Endothelial cell of umbilical vein (primary cell): Measurements from ENCODE around the gene ERBB2. TPM values are rescaled to one million over a fixed set of nuclear protein-coding genes. Genes with fewer than 3 reads are reported as not detected.

Experiments used
- BruUV-seq: library from RNA; stranded (reverse); fragments of 400-500 nt; replicated peaks from 2 replicates; lab custom pipeline; 2021; lab: Mats Ljungman, UMichigan
- CTCF ChIA-PET: fragments of 300-600, 350-600 bp; sonication (Branson Sonifier 250); formaldehyde crosslinking; loops from one replicate; lab custom pipeline; 2021; ENCODE audit warnings: antibody characterized with exemption, inconsistent platforms; lab: Charles Lee
- POLR2A ChIA-PET: fragments of 300-600, 350-600 bp; sonication (Branson Sonifier 250); formaldehyde crosslinking; loops from one replicate; lab custom pipeline; 2021; ENCODE audit warnings: antibody characterized with exemption, inconsistent platforms; lab: Charles Lee
- DNase-seq: peaks from one replicate; pipeline ENCODE4 v3.0.0-alpha.2; 2011; ENCODE audit warnings: low read depth, low spot score
- FAIRE-seq: peaks from 2 replicates; lab custom pipeline; 2011; peaks lifted over from hg19 to GRCh38; lab: Jason Lieb, UNC
- H2AFZ ChIP-seq: 2 replicates; pipeline ENCODE4 v1.6.0; 2012; ENCODE audit warnings: low read depth, low read length, control low read depth, inconsistent platforms
- H3K27ac ChIP-seq: 2 replicates; pipeline ENCODE4 v1.5.1; 2011; ENCODE audit warnings: low read depth, mild to moderate bottlenecking, control low read depth, low read length, moderate library complexity; ENCODE audit not compliant: insufficient read depth
- H3K27me3 ChIP-seq, 2 experiments: 2 replicates each; pipeline versions ENCODE4 v1.6.0 to v1.6.1; 2011; ENCODE audit warnings: low read length in 2 of 2, mixed read lengths in 1 of 2; ENCODE audit not compliant: control insufficient read depth in 2 of 2, insufficient read depth in 2 of 2
- H3K36me3 ChIP-seq, 2 experiments: 2 replicates in 1 of 2; 3 replicates in 1 of 2; pipeline ENCODE4 v1.5.1; 2011; ENCODE audit warnings: low read length in 2 of 2, mild to moderate bottlenecking in 1 of 2, moderate library complexity in 1 of 2; ENCODE audit not compliant: control insufficient read depth in 2 of 2, insufficient read depth in 2 of 2; ENCODE audit errors: extremely low read depth in 1 of 2
- H3K4me1 ChIP-seq: 3 replicates; pipeline ENCODE4 v1.5.1; 2011; ENCODE audit warnings: mild to moderate bottlenecking, low read length; ENCODE audit not compliant: control insufficient read depth, insufficient read depth; ENCODE audit errors: extremely low read depth
- H3K4me2 ChIP-seq: 2 replicates; pipeline ENCODE4 v1.6.1; 2011; ENCODE audit warnings: low read length, control low read depth, mixed read lengths; ENCODE audit not compliant: insufficient read depth
- H3K4me3 ChIP-seq, 3 experiments: fragments of 200-600 bp in 1 of 3; sonication (generic), shearing (Covaris generic) in 1 of 3; replicated peaks in 1 of 3; 2 replicates each; pipeline ENCODE4 v1.5.1; 2011 to 2016; ENCODE audit warnings: control low read depth in 3 of 3, low read length in 3 of 3, mild to moderate bottlenecking in 2 of 3, inconsistent platforms in 1 of 3, low read depth in 1 of 3, moderate library complexity in 1 of 3; ENCODE audit not compliant: insufficient read depth in 1 of 3
- H3K79me2 ChIP-seq: 2 replicates; pipeline ENCODE4 v1.6.0; 2012; ENCODE audit warnings: low read length, inconsistent platforms; ENCODE audit not compliant: control insufficient read depth, insufficient read depth
- H3K9ac ChIP-seq: replicated peaks from 2 replicates; pipeline ENCODE3; 2011; ENCODE audit warnings: low read length, control low read depth; ENCODE audit not compliant: insufficient read depth; ENCODE audit errors: extremely low read depth
- H3K9me1 ChIP-seq: replicated peaks from 3 replicates; pipeline ENCODE4 v1.6.0; 2011; ENCODE audit warnings: mild to moderate bottlenecking, low read length; ENCODE audit not compliant: control insufficient read depth, insufficient read depth; ENCODE audit errors: extremely low read depth
- H3K9me3 ChIP-seq: replicated peaks from 2 replicates; pipeline ENCODE4 v1.5.1; 2012; ENCODE audit warnings: low read length, inconsistent platforms; ENCODE audit not compliant: control insufficient read depth, insufficient read depth
- H4K20me1 ChIP-seq: replicated peaks from 2 replicates; pipeline ENCODE3; 2011; ENCODE audit warnings: mild to moderate bottlenecking, low read length; ENCODE audit not compliant: control insufficient read depth, insufficient read depth; ENCODE audit errors: extremely low read depth
- EZH2 ChIP-seq: IDR thresholded peaks from 2 replicates; pipeline ENCODE4 v1.6.1; 2012; ENCODE audit warnings: borderline replicate concordance, low read depth, mild to moderate bottlenecking, moderate library complexity, low read length, inconsistent platforms; ENCODE audit not compliant: severe bottlenecking
- FOS ChIP-seq: IDR thresholded peaks from 2 replicates; pipeline ENCODE4 v1.6.1; 2011; ENCODE audit warnings: mild to moderate bottlenecking, low read length, moderate library complexity, borderline replicate concordance; ENCODE audit not compliant: insufficient read depth
- GATA2 ChIP-seq: IDR thresholded peaks from 2 replicates; pipeline ENCODE4 v1.7.0; 2011; ENCODE audit warnings: low read depth, mild to moderate bottlenecking, moderate library complexity, mixed read lengths, low read length; ENCODE audit not compliant: insufficient read length, insufficient read depth
- JUN ChIP-seq: IDR thresholded peaks from 2 replicates; pipeline ENCODE4 v1.6.1; 2011; ENCODE audit warnings: borderline replicate concordance, low read depth; ENCODE audit not compliant: insufficient read length, insufficient read depth
- MYC ChIP-seq: IDR thresholded peaks from one replicate; pipeline ENCODE4 v1.6.1; 2011; ENCODE audit warnings: mild to moderate bottlenecking, low read depth, low read length
- POLR2A ChIP-seq: IDR thresholded peaks from 2 replicates; pipeline ENCODE4 v1.6.1; 2012; ENCODE audit warnings: low read depth, mild to moderate bottlenecking, control low read depth, low read length
- POLR2AphosphoS5 ChIP-seq: IDR thresholded peaks from 2 replicates; pipeline ENCODE4 v1.6.1; 2012; ENCODE audit warnings: low read depth, mild to moderate bottlenecking, control low read depth, low read length, moderate library complexity; ENCODE audit not compliant: insufficient read depth
- dilution Hi-C: fragments of 300-500 bp; cut with MboI; formaldehyde crosslinking; loops from one replicate; pipeline ENCODE4 v1.15.0; 2019; ENCODE audit warnings: low sequenced_read_pairs; ENCODE audit not compliant: extremely low pct_ligation_motif_present
- intact Hi-C: fragments of 100-400 bp; cut with micrococcal nuclease; formaldehyde crosslinking; loops from one replicate; pipeline ENCODE4 v1.10.0; 2022
- polyA plus RNA-seq, 4 experiments: library from polyadenylated mRNA; depleted of rRNA in 3 of 4; stranded (reverse) in 3 of 4; unstranded in 1 of 4; fragments of >200 nt; gene quantifications; 2 replicates each; pipeline versions ENCODE4 v1.2.1 to v1.2.3, GENCODE V29; 2011 to 2012; ENCODE audit warnings: missing spikeins in 1 of 4
- total RNA-seq: library from RNA; stranded (reverse); gene quantifications from 2 replicates; pipeline ENCODE4 v1.2.3, GENCODE V29; 2021
- TF ChIP-seq, protein P1 (sequence below), 2 donors: IDR thresholded peaks; 1 replicate in 1 of 2; 2 replicates in 1 of 2; pipeline ENCODE4 v1.5.1; 2011; ENCODE audit warnings: low read length in 2 of 2, mild to moderate bottlenecking in 2 of 2, moderate library complexity in 2 of 2, control low read depth in 1 of 2, inconsistent platforms in 1 of 2, low read depth in 1 of 2; ENCODE audit not compliant: insufficient read depth in 1 of 2; ENCODE audit errors: extremely low read depth in 1 of 2
- TF ChIP-seq, protein P2 (sequence below): IDR thresholded peaks from 2 replicates; pipeline ENCODE4 v1.6.1; 2011; ENCODE audit not compliant: insufficient read depth, insufficient read length

The ERBB2 gene
- total and polyA plus RNA-seq, 2 donors (not counting 3 experiments of a cell fraction or from before 2014, with no cell fraction given) = 20.6 to 32.9 TPM

DNA sequence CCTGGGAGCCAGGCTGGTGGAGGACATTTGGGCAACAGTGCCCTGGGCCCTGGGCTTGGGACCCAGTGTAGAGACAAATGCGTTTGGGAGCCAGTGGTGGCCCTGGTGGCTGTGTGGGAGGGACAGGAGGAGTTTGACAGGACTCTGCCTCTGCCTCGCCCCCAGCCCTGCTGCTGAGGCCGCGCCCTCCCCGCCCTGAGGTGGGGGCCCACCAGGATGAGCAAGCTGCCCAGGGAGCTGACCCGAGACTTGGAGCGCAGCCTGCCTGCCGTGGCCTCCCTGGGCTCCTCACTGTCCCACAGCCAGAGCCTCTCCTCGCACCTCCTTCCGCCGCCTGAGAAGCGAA lies 46.6 kb upstream of the ERBB2 start:
- no peak overlapping the region for H2AFZ ChIP-seq
- ChIA-PET CTCF (interaction anchor here (0.6 to 9.3 kb wide), 27 partner anchors 9 to 320 kb away, joined by 3 to 114 read pairs (median 7); partner anchors contain the start of genes ERBB2, MIEN1, PGAP3 and PNMT), POLR2A (no interaction called here)
- no peak overlapping the region for H3K4me3 ChIP-seq
- BruUV-seq = no TSS peak
- no peaks in the 10 kb centered on the region for H3K36me3 ChIP-seq
- no peak overlapping the region for H3K27ac ChIP-seq
- H3K79me2 ChIP-seq = no peaks in the 10 kb centered on the region
- no peaks in the 10 kb centered on the region for H3K4me1 ChIP-seq
- DNase-seq = no peak
- no peak overlapping the region for H3K9ac ChIP-seq
- H4K20me1 ChIP-seq = no peaks in the 10 kb centered on the region
- dilution Hi-C loops (no loop called here), intact Hi-C loops (loop anchor here (2.0 kb wide), 1 partner anchor 30 kb away; no protein-coding TSS in a partner anchor)
- H3K27me3 ChIP-seq = no peaks in the 10 kb centered on the region
- H3K9me1 ChIP-seq = no peaks in the 10 kb centered on the region
- FAIRE-seq = no peak
- no peak overlapping the region for H3K4me2 ChIP-seq
- H3K9me3 ChIP-seq = no peaks in the 10 kb centered on the region
- TF ChIP-seq, protein P1, sequence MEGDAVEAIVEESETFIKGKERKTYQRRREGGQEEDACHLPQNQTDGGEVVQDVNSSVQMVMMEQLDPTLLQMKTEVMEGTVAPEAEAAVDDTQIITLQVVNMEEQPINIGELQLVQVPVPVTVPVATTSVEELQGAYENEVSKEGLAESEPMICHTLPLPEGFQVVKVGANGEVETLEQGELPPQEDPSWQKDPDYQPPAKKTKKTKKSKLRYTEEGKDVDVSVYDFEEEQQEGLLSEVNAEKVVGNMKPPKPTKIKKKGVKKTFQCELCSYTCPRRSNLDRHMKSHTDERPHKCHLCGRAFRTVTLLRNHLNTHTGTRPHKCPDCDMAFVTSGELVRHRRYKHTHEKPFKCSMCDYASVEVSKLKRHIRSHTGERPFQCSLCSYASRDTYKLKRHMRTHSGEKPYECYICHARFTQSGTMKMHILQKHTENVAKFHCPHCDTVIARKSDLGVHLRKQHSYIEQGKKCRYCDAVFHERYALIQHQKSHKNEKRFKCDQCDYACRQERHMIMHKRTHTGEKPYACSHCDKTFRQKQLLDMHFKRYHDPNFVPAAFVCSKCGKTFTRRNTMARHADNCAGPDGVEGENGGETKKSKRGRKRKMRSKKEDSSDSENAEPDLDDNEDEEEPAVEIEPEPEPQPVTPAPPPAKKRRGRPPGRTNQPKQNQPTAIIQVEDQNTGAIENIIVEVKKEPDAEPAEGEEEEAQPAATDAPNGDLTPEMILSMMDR (IDR thresholded peaks at IDR 0.05; ENCODE audit: extremely low read depth in 1 of 2, insufficient read depth in 1 of 2, low read depth in 1 of 2, low read length in 2 of 2) = no peak
- TF ChIP-seq JUN (no peak), EZH2 (no peak), GATA2 (no peak), POLR2A (no peak), POLR2AphosphoS5 (no peak), MYC (no peak), FOS (no peak)
- TF ChIP-seq, protein P2, sequence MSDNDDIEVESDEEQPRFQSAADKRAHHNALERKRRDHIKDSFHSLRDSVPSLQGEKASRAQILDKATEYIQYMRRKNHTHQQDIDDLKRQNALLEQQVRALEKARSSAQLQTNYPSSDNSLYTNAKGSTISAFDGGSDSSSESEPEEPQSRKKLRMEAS = no peak
